Measurements from ENCODE around the gene SLFN12. TPM values are rescaled to one million over a fixed set of nuclear protein-coding genes. Genes with fewer than 3 reads are reported as not detected.

Gene SLFN12
- total RNA-seq, 1 experiment from 2014 or later, result 12.7 TPM

DNA sequence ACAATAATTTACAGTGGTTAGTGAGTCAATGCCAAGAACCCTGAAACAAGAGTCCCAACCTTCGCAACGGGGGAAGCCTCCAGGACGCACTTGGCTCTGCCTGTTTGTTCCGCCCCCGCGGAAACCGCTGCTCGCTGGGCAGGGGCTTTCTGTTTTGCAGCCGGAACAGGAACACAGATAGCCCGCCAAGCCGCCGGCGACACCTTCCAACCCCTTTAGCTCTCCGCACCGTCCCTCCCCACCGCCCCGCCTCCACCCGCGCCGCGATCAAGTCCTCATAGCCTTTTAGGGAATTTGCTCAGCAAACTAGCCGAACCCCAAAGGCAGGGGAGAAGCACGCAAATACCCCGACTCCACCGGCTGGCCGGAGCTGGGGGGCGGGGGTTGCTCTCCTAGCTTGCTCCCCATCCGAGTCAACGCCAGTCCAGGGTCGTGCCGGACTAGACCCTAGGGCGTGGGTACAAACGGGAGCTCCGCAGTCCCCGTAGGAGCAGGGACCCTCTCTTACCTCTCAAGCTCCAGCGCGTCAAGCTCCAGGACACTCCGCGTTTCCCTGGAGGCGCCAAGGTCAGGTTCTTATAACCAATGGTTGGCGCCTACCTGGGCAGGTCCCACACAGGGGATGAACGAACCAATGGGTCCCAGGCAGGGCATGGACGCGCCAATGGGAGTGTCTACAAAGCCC, 16.1 kb upstream of the SLFN12 start, which contains the start of gene SLFN13 (continued):
- TF ChIP-seq, protein P1, sequence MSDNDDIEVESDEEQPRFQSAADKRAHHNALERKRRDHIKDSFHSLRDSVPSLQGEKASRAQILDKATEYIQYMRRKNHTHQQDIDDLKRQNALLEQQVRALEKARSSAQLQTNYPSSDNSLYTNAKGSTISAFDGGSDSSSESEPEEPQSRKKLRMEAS (CRISPR knock-in tag; IDR thresholded peaks at IDR 0.05), result peak; percentile 95
- TF ChIP-seq NFE2L1 (CRISPR knock-in tag; IDR thresholded peaks at IDR 0.05), result peak; percentile 93
- TF ChIP-seq, protein P2, sequence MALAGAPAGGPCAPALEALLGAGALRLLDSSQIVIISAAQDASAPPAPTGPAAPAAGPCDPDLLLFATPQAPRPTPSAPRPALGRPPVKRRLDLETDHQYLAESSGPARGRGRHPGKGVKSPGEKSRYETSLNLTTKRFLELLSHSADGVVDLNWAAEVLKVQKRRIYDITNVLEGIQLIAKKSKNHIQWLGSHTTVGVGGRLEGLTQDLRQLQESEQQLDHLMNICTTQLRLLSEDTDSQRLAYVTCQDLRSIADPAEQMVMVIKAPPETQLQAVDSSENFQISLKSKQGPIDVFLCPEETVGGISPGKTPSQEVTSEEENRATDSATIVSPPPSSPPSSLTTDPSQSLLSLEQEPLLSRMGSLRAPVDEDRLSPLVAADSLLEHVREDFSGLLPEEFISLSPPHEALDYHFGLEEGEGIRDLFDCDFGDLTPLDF (CRISPR knock-in tag; IDR thresholded peaks at IDR 0.05), result peak; percentile 70; the same call in 1 of the 2 replicates
- TF ChIP-seq E2F5 (CRISPR knock-in tag; IDR thresholded peaks at IDR 0.05), result peak; percentile 83
- TF ChIP-seq OVOL2 (CRISPR knock-in tag; IDR thresholded peaks at IDR 0.05; ENCODE audit: borderline replicate concordance), result no peak

- H3K9me3 Mint-ChIP-seq, result no peaks in the 10 kb centered on the region
- no peak for ATAC-seq
- no peak for DNase-seq (ENCODE audit: low spot score)
- no peak overlapping the region; the same call in 1 of the 2 replicates for H3K27ac Mint-ChIP-seq
- peaks cover 99% of the 10 kb centered on the region for H3K27me3 Mint-ChIP-seq (ENCODE audit: low read depth)
- peaks cover 26% of the 10 kb centered on the region for H3K4me1 Mint-ChIP-seq
- CTCF ChIA-PET, result interaction anchor here (1.8 to 2.3 kb wide), 3 partner anchors 14 to 134 kb away, joined by 13 to 14 read pairs (median 13); partner anchors contain the start of gene SLFN12
- peaks cover 3% of the 10 kb centered on the region; the same call in 1 of the 2 replicates for H3K36me3 Mint-ChIP-seq
- POLR2A ChIA-PET, result interaction anchor here (0.7 to 2.9 kb wide), 3 partner anchors 14 to 114 kb away, joined by 3 to 32 read pairs (median 5); partner anchors contain the start of genes SLFN11 and SLFN12
- peak overlapping the region; percentile 79 for H3K4me3 Mint-ChIP-seq
- no peak for TF ChIP-seq MYBL2 (CRISPR knock-in tag; IDR thresholded peaks at IDR 0.05)
- no peak for TF ChIP-seq GTF2I (CRISPR knock-in tag; conservative IDR thresholded peaks at IDR 0.05)
- TF ChIP-seq, protein P3, sequence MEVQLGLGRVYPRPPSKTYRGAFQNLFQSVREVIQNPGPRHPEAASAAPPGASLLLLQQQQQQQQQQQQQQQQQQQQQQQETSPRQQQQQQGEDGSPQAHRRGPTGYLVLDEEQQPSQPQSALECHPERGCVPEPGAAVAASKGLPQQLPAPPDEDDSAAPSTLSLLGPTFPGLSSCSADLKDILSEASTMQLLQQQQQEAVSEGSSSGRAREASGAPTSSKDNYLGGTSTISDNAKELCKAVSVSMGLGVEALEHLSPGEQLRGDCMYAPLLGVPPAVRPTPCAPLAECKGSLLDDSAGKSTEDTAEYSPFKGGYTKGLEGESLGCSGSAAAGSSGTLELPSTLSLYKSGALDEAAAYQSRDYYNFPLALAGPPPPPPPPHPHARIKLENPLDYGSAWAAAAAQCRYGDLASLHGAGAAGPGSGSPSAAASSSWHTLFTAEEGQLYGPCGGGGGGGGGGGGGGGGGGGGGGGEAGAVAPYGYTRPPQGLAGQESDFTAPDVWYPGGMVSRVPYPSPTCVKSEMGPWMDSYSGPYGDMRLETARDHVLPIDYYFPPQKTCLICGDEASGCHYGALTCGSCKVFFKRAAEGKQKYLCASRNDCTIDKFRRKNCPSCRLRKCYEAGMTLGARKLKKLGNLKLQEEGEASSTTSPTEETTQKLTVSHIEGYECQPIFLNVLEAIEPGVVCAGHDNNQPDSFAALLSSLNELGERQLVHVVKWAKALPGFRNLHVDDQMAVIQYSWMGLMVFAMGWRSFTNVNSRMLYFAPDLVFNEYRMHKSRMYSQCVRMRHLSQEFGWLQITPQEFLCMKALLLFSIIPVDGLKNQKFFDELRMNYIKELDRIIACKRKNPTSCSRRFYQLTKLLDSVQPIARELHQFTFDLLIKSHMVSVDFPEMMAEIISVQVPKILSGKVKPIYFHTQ (CRISPR knock-in tag; IDR thresholded peaks at IDR 0.05), result no peak
- TF ChIP-seq, protein P4, sequence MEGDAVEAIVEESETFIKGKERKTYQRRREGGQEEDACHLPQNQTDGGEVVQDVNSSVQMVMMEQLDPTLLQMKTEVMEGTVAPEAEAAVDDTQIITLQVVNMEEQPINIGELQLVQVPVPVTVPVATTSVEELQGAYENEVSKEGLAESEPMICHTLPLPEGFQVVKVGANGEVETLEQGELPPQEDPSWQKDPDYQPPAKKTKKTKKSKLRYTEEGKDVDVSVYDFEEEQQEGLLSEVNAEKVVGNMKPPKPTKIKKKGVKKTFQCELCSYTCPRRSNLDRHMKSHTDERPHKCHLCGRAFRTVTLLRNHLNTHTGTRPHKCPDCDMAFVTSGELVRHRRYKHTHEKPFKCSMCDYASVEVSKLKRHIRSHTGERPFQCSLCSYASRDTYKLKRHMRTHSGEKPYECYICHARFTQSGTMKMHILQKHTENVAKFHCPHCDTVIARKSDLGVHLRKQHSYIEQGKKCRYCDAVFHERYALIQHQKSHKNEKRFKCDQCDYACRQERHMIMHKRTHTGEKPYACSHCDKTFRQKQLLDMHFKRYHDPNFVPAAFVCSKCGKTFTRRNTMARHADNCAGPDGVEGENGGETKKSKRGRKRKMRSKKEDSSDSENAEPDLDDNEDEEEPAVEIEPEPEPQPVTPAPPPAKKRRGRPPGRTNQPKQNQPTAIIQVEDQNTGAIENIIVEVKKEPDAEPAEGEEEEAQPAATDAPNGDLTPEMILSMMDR (IDR thresholded peaks at IDR 0.05), result no peak
- TF ChIP-seq SP1 (CRISPR knock-in tag; conservative IDR thresholded peaks at IDR 0.05), result no peak
- TF ChIP-seq, protein P2 (CRISPR knock-in tag; IDR thresholded peaks at IDR 0.05), result no peak
- TF ChIP-seq TEAD4 (CRISPR knock-in tag; IDR thresholded peaks at IDR 0.05), result no peak
- TF ChIP-seq, protein P5, sequence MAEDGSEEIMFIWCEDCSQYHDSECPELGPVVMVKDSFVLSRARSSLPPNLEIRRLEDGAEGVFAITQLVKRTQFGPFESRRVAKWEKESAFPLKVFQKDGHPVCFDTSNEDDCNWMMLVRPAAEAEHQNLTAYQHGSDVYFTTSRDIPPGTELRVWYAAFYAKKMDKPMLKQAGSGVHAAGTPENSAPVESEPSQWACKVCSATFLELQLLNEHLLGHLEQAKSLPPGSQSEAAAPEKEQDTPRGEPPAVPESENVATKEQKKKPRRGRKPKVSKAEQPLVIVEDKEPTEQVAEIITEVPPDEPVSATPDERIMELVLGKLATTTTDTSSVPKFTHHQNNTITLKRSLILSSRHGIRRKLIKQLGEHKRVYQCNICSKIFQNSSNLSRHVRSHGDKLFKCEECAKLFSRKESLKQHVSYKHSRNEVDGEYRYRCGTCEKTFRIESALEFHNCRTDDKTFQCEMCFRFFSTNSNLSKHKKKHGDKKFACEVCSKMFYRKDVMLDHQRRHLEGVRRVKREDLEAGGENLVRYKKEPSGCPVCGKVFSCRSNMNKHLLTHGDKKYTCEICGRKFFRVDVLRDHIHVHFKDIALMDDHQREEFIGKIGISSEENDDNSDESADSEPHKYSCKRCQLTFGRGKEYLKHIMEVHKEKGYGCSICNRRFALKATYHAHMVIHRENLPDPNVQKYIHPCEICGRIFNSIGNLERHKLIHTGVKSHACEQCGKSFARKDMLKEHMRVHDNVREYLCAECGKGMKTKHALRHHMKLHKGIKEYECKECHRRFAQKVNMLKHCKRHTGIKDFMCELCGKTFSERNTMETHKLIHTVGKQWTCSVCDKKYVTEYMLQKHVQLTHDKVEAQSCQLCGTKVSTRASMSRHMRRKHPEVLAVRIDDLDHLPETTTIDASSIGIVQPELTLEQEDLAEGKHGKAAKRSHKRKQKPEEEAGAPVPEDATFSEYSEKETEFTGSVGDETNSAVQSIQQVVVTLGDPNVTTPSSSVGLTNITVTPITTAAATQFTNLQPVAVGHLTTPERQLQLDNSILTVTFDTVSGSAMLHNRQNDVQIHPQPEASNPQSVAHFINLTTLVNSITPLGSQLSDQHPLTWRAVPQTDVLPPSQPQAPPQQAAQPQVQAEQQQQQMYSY (CRISPR knock-in tag; IDR thresholded peaks at IDR 0.05), result no peak
- no peak for TF ChIP-seq TEAD1 (CRISPR knock-in tag; IDR thresholded peaks at IDR 0.05)
- no peak for TF ChIP-seq ZNF396 (CRISPR knock-in tag; IDR thresholded peaks at IDR 0.05; ENCODE audit: borderline replicate concordance)
- TF ChIP-seq NR2C2 (CRISPR knock-in tag; IDR thresholded peaks at IDR 0.05), result no peak
- TF ChIP-seq, protein P6, sequence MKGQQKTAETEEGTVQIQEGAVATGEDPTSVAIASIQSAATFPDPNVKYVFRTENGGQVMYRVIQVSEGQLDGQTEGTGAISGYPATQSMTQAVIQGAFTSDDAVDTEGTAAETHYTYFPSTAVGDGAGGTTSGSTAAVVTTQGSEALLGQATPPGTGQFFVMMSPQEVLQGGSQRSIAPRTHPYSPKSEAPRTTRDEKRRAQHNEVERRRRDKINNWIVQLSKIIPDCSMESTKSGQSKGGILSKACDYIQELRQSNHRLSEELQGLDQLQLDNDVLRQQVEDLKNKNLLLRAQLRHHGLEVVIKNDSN (CRISPR knock-in tag; IDR thresholded peaks at IDR 0.05), result no peak
- no peak for TF ChIP-seq ATF3 (CRISPR knock-in tag; conservative IDR thresholded peaks at IDR 0.05)
- no peak for TF ChIP-seq ZNF263 (CRISPR knock-in tag; IDR thresholded peaks at IDR 0.05; ENCODE audit: low read depth)
- TF ChIP-seq NR1H2 (CRISPR knock-in tag; IDR thresholded peaks at IDR 0.05), result no peak
- no peak for TF ChIP-seq GRHL2 (CRISPR knock-in tag; IDR thresholded peaks at IDR 0.05; ENCODE audit: insufficient replicate concordance, severe bottlenecking)
Measured at GRCh38 chr17:35447499-35447898, 15.2 kb upstream of the SLFN12 start.
